Activated T-cell treated with anti-CD3 and anti-CD28 coated beads for 48 hours (primary cell): ENCODE results near the gene RBMS3.

Experiments
- DNase-seq: peaks from one replicate; pipeline ENCODE4 v3.0.0-alpha.2; 2020; ENCODE audit warnings: low read depth

Gene RBMS3

DNA sequence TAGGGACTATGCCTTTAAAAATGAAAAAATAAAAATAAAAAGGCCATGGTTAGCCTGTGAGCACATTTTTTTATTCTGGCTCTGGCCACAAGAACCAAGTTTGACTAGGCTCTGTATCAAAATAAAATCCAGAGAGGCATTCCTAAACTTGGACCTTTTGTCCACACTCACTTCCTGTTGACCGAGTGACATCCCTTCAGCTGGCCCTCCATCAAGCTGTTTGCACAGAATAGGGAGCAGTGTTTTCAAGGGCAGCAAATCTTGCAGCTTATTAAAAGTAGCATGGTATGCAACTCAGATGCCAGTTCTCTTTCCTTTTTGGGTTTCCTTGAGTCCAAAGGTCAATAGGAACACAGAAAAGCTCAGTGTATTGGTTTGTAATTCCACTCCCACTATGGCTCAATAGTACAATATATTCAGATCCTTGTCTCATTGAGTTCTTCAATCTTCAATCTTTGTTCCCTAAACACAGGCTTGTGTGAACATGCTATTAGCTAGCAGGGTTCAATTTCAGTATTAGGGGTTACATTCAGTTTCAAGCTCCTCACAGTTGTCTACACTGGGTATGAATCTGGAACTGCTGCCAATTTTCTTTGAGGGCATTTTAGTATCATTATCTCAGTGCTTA lies 244.5 kb downstream of the RBMS3 start:
- DNase-seq: no peak

DNA sequence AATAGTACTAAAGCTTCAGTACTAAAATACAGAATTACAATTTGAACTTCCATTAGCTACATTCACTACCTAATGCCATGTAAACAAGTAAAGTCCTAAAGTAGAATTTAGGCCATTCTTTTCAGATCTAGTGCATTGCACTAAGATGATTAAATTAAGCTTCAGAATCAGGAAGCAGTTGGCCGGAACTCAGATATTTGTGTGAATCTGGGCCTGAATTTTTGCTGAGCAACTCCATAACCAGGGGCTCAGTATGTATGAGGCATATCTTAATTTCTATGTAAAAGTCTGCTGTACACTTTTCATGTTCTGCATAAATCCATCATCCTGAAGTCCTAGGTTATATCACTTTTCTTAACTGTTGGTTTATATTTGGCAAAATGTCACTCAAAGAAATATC lies 246.4 kb downstream of the RBMS3 start:
- DNase-seq: no peak

GRCh38 chr3:29531644-29532043 lies 250.8 kb downstream of the RBMS3 start:
- no peak for DNase-seq

DNA sequence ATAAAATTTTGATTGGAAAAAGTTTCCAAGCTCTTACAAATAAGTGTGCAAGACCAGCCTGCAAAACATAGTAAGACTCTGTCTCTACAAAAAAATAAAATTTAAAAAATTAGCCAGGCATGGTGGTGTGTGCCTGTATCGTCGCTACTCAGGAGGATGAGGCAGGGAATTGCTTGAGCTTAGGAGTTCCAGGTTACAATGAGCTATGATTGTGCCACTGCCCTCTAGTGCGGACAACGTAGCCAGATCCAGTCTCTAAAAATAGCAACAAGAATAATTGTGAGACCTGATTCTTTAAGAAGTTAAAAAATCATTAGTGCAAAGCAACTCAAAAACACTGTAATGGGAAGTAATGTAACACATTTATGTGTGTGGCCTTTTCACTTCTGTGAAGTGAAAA lies 251.6 kb downstream of the RBMS3 start:
- DNase-seq: no peak

DNA sequence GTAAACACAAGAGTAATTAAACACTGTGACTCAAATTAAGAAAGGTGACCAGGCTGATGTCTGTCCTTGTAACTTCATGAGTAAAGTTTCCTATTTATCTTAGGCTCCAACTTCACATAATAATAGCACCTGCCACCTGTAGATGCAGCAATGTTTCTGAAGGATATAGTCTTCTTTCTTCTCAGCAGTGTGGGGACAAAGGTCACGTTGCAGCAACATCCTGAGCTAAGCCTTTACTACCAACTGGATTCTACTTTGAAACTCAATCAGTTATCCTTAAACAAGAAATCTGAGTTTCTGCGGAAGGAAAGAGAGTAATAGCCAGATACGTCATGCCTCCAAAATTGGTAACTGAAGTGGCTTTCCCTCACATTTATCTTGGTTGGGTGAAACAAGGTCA lies 253.1 kb downstream of the RBMS3 start:
- DNase-seq: no peak

DNA sequence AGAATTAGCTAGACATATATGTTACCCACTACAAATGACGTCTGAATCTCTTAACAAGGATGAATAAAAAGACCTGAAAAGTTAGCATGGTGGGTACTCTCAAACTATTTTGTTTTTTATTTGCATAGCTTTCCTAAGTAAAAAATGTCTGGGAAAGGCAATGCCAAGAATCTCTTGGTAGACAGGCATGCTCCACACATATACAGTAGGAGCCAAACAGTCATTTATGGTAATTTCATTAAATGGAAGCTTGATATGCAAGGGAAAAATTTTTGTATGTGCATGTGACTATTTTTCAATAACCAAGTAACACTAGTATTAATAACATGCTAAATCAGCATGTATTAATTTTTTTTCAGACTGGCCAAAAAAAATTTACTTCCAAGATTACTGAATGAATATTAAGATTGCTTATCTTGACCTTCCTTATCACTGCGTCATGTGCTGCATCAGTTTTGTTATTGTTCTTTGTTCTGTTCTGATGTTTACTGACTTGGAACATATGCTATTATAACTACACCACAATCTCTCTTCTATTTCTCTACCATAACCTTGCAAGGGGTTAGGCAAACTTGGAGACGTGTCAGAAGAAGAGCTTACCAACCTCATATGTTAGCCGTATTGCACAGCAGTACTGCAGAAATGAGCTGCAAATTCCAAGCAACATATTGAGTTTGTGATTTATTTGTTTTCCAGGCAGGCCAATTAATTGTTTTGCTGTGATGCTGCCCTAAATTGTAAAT lies 255.3 kb downstream of the RBMS3 start:
- DNase-seq: no peak

DNA sequence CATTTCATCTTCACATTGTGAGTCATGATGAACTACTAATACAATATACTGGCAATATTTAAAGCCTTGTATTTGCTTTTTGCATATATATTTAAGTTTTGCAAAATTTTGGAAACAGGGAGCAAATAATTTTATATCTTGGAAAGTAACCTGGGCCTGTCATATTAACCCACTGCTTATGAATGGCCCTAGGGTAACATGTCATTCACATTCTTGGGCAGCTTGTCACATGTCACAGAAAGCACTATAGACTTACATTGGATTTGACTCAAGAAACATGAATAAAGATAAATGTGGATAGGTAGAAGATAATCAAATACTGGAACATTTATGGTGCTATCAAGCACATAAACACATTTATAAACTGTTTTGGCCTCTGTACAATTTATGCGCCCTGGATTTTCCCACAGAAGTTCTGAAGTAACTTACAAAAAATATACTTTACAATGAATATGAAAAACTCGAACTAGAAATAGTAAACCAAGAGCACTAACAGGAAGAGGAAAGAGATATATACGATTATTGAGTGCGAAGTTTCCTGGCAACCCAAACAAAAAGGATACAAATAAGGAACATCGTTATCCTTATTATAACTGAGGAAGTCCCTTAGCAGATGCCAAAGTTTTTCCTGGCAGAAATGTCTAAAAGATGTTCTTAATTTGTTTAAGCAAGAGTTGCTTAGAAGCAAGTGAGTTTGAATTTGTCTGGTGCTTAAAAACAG lies 257.2 kb downstream of the RBMS3 start:
- no peak for DNase-seq

GRCh38 chr3:29538610-29538958 lies 257.7 kb downstream of the RBMS3 start:
- no peak for DNase-seq

DNA sequence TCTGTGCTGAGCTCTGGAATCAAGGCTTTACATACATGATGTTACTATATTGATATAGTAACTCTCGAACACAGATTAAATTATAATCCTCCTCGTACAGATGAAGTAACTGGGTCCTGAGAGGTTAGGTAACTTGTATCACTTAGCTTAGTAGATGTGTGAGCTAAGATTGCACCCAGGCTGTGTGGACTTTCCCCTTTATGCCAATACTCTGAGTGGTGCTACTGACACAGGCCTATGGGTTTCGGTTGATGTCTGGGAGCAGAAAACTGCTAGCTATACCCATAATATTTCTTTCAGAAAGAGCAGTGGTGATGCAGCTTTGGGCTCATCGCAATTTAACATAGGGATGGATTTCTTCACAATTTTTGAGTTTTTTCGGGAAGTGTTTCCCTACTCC lies 259.7 kb downstream of the RBMS3 start:
- DNase-seq: no peak

- DNase-seq: no peak
Measured at GRCh38 chr3:29544701-29545363, 264.0 kb downstream of the RBMS3 start.

- no peak for DNase-seq
Measured at GRCh38 chr3:29545615-29546014, 264.7 kb downstream of the RBMS3 start.

DNA sequence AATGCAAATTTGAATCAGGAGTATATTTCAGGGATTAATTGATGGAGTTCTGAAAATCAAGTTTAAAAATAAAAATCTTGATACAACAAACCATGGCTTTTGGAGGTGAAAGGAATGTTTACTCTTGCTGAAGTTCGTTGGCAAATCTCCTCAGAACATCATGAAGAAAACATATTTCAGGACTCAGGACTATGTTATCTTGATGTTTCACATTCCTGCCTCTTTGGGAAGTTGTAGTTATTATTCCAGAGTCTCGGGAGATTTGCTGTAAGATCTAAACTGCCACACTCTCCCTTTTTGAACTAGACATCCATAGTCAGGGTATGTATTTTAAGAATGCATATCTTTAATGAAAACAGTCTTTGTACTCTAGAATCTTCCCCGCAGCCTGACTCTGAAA lies 271.2 kb downstream of the RBMS3 start:
- no peak for DNase-seq

GRCh38 chr3:29554566-29554965 lies 273.7 kb downstream of the RBMS3 start:
- DNase-seq: no peak

- DNase-seq: no peak
Measured at GRCh38 chr3:29555590-29555989, 274.7 kb downstream of the RBMS3 start.

- DNase-seq: no peak
Measured at GRCh38 chr3:29557186-29557585, 276.3 kb downstream of the RBMS3 start.

GRCh38 chr3:29557825-29558224 lies 277.0 kb downstream of the RBMS3 start:
- no peak for DNase-seq

DNA sequence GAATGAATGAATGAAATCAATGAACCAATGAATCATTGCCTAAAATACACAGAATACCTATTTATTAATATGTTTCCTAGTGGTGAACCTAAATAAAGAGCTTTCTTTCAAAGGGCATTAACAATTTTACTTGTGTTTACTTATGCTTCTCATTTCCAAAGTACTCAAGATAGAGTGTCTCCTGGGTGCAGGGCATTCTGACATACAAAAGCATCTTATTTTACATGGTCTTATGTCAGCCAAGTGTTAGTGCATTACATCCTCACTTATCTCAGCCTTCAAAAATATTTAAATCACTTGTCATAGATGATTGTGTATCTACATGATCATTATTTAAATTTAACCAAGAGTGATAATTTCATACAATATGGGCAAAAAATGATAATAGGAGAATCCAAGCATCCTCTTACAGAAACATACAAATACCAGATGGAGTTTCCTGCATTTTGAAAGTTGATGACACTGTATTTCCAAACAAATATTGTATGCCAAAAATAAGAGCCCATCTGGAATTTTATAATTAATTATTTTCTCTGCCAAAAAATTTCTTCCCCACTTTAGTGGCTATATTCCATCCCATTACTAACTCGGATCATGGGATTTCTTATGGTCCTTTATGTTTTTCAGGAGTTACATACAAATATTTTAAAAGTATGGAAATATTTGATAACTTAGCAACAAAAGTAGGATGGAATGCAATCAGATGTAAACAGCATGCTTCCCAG lies 279.0 kb downstream of the RBMS3 start:
- DNase-seq: no peak

DNA sequence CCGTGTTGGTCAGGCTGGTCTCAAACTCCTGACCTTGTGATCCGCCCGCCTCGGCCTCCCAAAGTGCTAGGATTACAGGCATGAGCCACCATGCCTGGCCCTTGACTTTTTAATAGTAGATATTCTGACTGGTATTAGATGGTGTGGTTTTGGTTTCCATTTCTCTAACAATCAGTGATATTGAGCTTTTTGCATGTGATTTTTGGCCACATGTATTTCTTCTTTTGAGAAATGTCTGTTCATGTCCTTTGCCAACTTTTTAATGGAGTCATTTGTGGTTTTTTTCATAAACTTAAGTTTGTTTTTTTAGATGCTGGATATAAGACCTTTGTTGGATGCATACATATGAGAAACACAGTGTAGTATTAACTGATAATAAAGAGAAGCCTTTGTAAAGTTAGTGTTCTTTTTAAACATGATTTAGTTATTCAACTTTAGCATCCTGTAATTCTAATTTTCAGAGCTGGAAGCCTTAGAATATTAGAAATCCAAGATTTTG lies 280.8 kb downstream of the RBMS3 start:
- DNase-seq: no peak

GRCh38 chr3:29565236-29565635 lies 284.4 kb downstream of the RBMS3 start:
- no peak for DNase-seq

GRCh38 chr3:29567501-29567900 lies 286.6 kb downstream of the RBMS3 start:
- DNase-seq: no peak

- no peak for DNase-seq
Measured at GRCh38 chr3:29568355-29568754, 287.5 kb downstream of the RBMS3 start.

DNA sequence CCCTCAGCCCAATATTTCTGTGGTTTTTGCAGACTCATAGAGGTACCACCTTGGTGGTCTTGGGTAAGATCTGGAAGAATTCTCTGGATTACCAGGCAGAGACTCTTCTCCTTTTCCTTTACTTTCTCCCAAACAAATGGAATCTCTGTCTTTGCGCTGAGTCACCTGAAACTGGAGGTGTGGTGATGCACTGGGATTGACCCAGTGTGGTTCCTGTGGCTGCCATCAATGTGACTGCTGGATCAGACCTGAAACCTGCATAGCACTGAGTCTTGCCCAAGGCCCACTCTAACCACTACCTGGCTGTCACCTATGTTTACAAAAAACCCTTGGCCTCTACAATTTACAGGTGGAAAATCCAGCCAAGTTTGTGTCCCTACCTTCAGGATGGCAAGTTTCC lies 295.3 kb downstream of the RBMS3 start:
- DNase-seq: no peak
